K562 (cell line): Measurements from ENCODE around the gene MTA2. TPM values are rescaled to one million over a fixed set of nuclear protein-coding genes. Genes with fewer than 3 reads are reported as not detected.
A peak's percentile ranks its signal among the peaks of the same experiment; 100 is the strongest.

Experiments
- BDP1 ChIP-seq: IDR thresholded peaks from 3 replicates; pipeline ENCODE4 v1.6.1; 2011; ENCODE audit not compliant: insufficient read length, insufficient read depth
- BHLHE40 ChIP-seq: IDR thresholded peaks from 2 replicates; pipeline ENCODE4 v1.6.1; 2011; ENCODE audit warnings: low read length, improper control_type of control experiment
- CBX1 ChIP-seq: sonication (generic); IDR thresholded peaks from 2 replicates; pipeline ENCODE4 v1.6.1; 2016; ENCODE audit warnings: antibody characterized with exemption, low read depth, mild to moderate bottlenecking
- FIP1L1 ChIP-seq: fragments of 200-400 bp; formaldehyde crosslinking; IDR thresholded peaks from 2 replicates; pipeline ENCODE4 v1.6.1; 2018; ENCODE audit warnings: mild to moderate bottlenecking, low read depth, low read length; ENCODE audit not compliant: poor library complexity, severe bottlenecking
- FOXJ3 ChIP-seq: sonication (generic); formaldehyde crosslinking; IDR thresholded peaks from 2 replicates; pipeline ENCODE4 v1.4.0; 2020; ENCODE audit warnings: mild to moderate bottlenecking, missing genetic modification reagents
- GABPB2 ChIP-seq: fragments of 250-450 bp; sonication (Bioruptor Pico); conservative IDR thresholded peaks from 2 replicates; pipeline ENCODE4 v1.5.1; 2021; ENCODE audit warnings: mild to moderate bottlenecking
- HDAC3 ChIP-seq: fragments of 450-650 bp; IDR thresholded peaks from 2 replicates; pipeline ENCODE4 v1.6.1; 2018; ENCODE audit warnings: borderline replicate concordance, mild to moderate bottlenecking, moderate library complexity; ENCODE audit not compliant: partially characterized antibody
- KDM4B ChIP-seq, 2 experiments: fragments of 450-650 bp in 1 of 2; sonication (generic) in 1 of 2; IDR thresholded peaks; 2 replicates each; pipeline ENCODE4 v1.6.1; 2016 to 2017; ENCODE audit warnings: borderline replicate concordance in 2 of 2, antibody characterized with exemption in 1 of 2, low read depth in 1 of 2, mild to moderate bottlenecking in 1 of 2
- LARP7 ChIP-seq: fragments of 450-650 bp; IDR thresholded peaks from 2 replicates; pipeline ENCODE4 v1.6.1; 2016
- NFXL1 ChIP-seq: fragments of 450-650 bp; formaldehyde crosslinking; IDR thresholded peaks from 2 replicates; pipeline ENCODE4 v1.4.0; 2021; ENCODE audit warnings: mild to moderate bottlenecking
- NR1H2 ChIP-seq: sonication (generic); formaldehyde crosslinking; IDR thresholded peaks from 2 replicates; pipeline ENCODE4 v1.4.0; 2020; ENCODE audit warnings: mild to moderate bottlenecking, missing genetic modification reagents
- PRPF4 ChIP-seq: fragments of 200-400 bp; formaldehyde crosslinking; IDR thresholded peaks from one replicate; pipeline ENCODE4 v1.6.1; 2017; ENCODE audit warnings: low read length, low read depth, mild to moderate bottlenecking; ENCODE audit not compliant: insufficient read depth, poor library complexity, severe bottlenecking
- RAD21 ChIP-seq, 2 experiments: fragments of 250-450 bp in 1 of 2; fragments of 450-650 bp in 1 of 2; sonication (Bioruptor Pico) in 1 of 2; formaldehyde crosslinking in 1 of 2; IDR thresholded peaks in 1 of 2; conservative IDR thresholded peaks in 1 of 2; 2 replicates each; pipeline versions ENCODE4 v1.4.0 to v1.8.0; 2020 to 2022; ENCODE audit warnings: mild to moderate bottlenecking in 2 of 2, moderate library complexity in 1 of 2
- RAD51 ChIP-seq: fragments of 450-650 bp; IDR thresholded peaks from 2 replicates; pipeline ENCODE4 v1.7.1; 2016; ENCODE audit warnings: low read depth, mild to moderate bottlenecking, borderline replicate concordance
- TGIF2 ChIP-seq: sonication (generic); formaldehyde crosslinking; IDR thresholded peaks from 2 replicates; pipeline ENCODE4 v1.8.1; 2022; ENCODE audit warnings: mild to moderate bottlenecking, missing genetic modification reagents, moderate library complexity
- ZKSCAN8 ChIP-seq: fragments of 200-800 bp; sonication (Bioruptor generic); IDR thresholded peaks from 2 replicates; pipeline ENCODE4 v1.6.1; 2016; ENCODE audit warnings: missing genetic modification characterization, missing compliant biosample characterization
- ZNF316 ChIP-seq: fragments of 450-650 bp; IDR thresholded peaks from 2 replicates; pipeline ENCODE4 v1.6.1; 2016
- ZNF76 ChIP-seq: fragments of 250-450 bp; sonication (Bioruptor Pico); IDR thresholded peaks from 2 replicates; pipeline ENCODE4 v1.4.0; 2020; ENCODE audit warnings: mild to moderate bottlenecking, moderate library complexity, borderline replicate concordance
- polyA plus RNA-seq, 8 experiments: library from polyadenylated mRNA; depleted of rRNA in 4 of 8; stranded (reverse) in 5 of 8; unstranded in 3 of 8; fragments of >200 nt; fragmentation: Nextera tagmentation in 2 of 8; fragmentation: Illumina TruSeq in 1 of 8; extraction: Ambion mirVana in 2 of 8; extraction: Trizol in 1 of 8; gene quantifications; 2 replicates each; pipeline versions ENCODE4 v1.2.1 to v1.2.3, GENCODE V29; 2011 to 2014; ENCODE audit warnings: inconsistent platforms in 1 of 8, missing spikeins in 1 of 8
- total RNA-seq, 7 experiments: library from RNA; depleted of rRNA in 6 of 7; stranded (reverse); fragments of >200 nt in 6 of 7; fragmentation: Illumina TruSeq in 2 of 7; extraction: Trizol in 2 of 7; gene quantifications; 2 replicates each; pipeline versions ENCODE4 v1.2.1 to v1.2.3, GENCODE V29; 2011 to 2021; ENCODE audit warnings: low replicate concordance in 1 of 7
- TF ChIP-seq, protein P1 (sequence below), 2 experiments: fragments of 150-350 bp in 1 of 2; IDR thresholded peaks; 2 replicates each; pipeline ENCODE4 v1.6.1; 2012 to 2016; ENCODE audit warnings: low read depth in 2 of 2, low read length in 2 of 2, mild to moderate bottlenecking in 1 of 2, moderate library complexity in 1 of 2
- TF ChIP-seq, protein P2 (sequence below): fragments of 450-650 bp; IDR thresholded peaks from 2 replicates; pipeline ENCODE4 v1.6.1; 2016; ENCODE audit warnings: low read depth, mild to moderate bottlenecking, moderate library complexity
- TF ChIP-seq, protein P3 (sequence below): fragments of 450-650 bp; IDR thresholded peaks from 2 replicates; pipeline ENCODE4 v1.6.1; 2016; ENCODE audit warnings: missing biosample characterization, missing genetic modification characterization
- TF ChIP-seq, protein P4 (sequence below): sonication (generic); IDR thresholded peaks from 2 replicates; pipeline ENCODE4 v1.6.1; 2016

Gene MTA2
- total and polyA plus RNA-seq, 9 of the 15 experiments (the other 6 are each of a cell fraction or from before 2014, with no cell fraction given) = 6.2 to 220 (median 172) TPM

DNA sequence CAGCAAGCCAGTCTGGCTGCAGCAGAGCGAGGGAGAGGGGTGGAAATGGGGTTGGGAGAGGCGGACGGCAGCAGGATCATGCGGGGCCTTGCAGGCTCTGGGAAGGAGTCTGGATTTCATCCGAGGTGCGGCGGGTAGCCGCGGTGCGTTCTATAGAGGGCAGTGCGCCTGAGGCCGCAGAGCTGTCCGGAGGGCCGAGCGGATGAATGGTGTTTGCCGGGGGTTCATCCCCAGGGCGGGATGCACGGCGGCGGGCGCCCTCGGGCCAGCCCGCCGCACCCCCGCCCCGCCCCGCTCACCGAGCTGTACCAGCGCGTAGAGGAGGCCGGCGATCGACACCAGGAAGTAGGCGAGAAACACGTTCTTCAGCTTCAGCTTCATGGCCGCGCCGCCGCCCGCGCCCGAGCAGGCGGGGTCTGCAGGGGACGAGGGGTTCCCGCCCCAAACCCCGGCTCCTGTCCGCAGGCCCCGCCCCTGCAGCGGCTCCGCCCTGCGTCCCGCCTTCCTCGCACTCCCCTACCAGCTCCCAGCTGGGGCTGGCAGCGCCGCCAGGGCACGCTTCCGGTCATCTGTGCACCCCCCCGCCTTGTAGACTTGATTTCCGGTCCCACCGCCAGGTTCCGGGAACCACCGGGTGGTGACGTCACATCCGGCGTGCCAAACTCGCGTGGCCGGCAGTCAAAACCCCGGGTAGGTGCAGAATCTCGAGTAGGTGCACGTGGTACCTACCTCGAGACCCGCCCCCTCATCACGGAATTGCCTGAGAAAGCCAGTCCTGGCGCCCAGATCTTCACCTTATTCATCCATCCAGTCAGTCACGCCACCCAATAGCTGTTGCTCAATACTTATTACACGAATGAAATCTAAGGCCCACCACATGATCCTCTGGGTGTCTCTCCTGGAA, 20.2 kb upstream of the MTA2 start, which contains the start of gene B3GAT3 (continued):
- TF ChIP-seq, protein P1, sequence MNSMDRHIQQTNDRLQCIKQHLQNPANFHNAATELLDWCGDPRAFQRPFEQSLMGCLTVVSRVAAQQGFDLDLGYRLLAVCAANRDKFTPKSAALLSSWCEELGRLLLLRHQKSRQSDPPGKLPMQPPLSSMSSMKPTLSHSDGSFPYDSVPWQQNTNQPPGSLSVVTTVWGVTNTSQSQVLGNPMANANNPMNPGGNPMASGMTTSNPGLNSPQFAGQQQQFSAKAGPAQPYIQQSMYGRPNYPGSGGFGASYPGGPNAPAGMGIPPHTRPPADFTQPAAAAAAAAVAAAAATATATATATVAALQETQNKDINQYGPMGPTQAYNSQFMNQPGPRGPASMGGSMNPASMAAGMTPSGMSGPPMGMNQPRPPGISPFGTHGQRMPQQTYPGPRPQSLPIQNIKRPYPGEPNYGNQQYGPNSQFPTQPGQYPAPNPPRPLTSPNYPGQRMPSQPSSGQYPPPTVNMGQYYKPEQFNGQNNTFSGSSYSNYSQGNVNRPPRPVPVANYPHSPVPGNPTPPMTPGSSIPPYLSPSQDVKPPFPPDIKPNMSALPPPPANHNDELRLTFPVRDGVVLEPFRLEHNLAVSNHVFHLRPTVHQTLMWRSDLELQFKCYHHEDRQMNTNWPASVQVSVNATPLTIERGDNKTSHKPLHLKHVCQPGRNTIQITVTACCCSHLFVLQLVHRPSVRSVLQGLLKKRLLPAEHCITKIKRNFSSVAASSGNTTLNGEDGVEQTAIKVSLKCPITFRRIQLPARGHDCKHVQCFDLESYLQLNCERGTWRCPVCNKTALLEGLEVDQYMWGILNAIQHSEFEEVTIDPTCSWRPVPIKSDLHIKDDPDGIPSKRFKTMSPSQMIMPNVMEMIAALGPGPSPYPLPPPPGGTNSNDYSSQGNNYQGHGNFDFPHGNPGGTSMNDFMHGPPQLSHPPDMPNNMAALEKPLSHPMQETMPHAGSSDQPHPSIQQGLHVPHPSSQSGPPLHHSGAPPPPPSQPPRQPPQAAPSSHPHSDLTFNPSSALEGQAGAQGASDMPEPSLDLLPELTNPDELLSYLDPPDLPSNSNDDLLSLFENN (IDR thresholded peaks at IDR 0.05; ENCODE audit: low read depth in 2 of 2, low read length in 2 of 2) = no peak
- TF ChIP-seq GABPB2 (CRISPR knock-in tag) (no peak), ZKSCAN8 (no peak), RAD51 (peak; percentile 75), TGIF2 (peak; percentile 99), KDM4B (IDR thresholded peaks at IDR 0.05; ENCODE audit: borderline replicate concordance in 2 of 2, low read depth in 1 of 2) (peak in 1 of 2 experiments; percentile 90; a peak in 1 of 4 replicates), ZNF76 (CRISPR knock-in tag) (no peak), FOXJ3 (CRISPR knock-in tag) (no peak), ZNF316 (no peak), NR1H2 (no peak), BHLHE40 (peak; percentile 83), BDP1 (no peak), NFXL1 (CRISPR knock-in tag) (no peak), HDAC3 (no peak), LARP7 (0 out of 2 replicates have a peak, but pooled peaks have one; percentile 47), FIP1L1 (no peak), PRPF4 (no peak), RAD21 (CRISPR knock-in tag; conservative IDR thresholded peaks at IDR 0.05 in 1 of 2, IDR thresholded peaks at IDR 0.05 in 1 of 2) (no peak), CBX1 (no peak)
- TF ChIP-seq, protein P2, sequence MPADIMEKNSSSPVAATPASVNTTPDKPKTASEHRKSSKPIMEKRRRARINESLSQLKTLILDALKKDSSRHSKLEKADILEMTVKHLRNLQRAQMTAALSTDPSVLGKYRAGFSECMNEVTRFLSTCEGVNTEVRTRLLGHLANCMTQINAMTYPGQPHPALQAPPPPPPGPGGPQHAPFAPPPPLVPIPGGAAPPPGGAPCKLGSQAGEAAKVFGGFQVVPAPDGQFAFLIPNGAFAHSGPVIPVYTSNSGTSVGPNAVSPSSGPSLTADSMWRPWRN = no peak
- TF ChIP-seq, protein P3, sequence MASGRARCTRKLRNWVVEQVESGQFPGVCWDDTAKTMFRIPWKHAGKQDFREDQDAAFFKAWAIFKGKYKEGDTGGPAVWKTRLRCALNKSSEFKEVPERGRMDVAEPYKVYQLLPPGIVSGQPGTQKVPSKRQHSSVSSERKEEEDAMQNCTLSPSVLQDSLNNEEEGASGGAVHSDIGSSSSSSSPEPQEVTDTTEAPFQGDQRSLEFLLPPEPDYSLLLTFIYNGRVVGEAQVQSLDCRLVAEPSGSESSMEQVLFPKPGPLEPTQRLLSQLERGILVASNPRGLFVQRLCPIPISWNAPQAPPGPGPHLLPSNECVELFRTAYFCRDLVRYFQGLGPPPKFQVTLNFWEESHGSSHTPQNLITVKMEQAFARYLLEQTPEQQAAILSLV (tag) = no peak; the same call in 1 of the 2 replicates
- TF ChIP-seq, protein P4, sequence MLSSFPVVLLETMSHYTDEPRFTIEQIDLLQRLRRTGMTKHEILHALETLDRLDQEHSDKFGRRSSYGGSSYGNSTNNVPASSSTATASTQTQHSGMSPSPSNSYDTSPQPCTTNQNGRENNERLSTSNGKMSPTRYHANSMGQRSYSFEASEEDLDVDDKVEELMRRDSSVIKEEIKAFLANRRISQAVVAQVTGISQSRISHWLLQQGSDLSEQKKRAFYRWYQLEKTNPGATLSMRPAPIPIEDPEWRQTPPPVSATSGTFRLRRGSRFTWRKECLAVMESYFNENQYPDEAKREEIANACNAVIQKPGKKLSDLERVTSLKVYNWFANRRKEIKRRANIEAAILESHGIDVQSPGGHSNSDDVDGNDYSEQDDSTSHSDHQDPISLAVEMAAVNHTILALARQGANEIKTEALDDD = no peak
